Ovary (tissue), 3 donors: ENCODE measurements around the gene ZNF391.

Source experiments
- POLR2A ChIP-seq: fragments of 450-650 bp; IDR thresholded peaks from one replicate; pipeline ENCODE4 v1.6.1; 2017; ENCODE audit warnings: antibody characterized with exemption, mild to moderate bottlenecking, moderate library complexity
- TF ChIP-seq, protein P1 (sequence below), 3 donors: fragments of 450-650 bp in 2 of 3; fragments of 200-600 bp in 1 of 3; IDR thresholded peaks; one replicate each; pipeline versions ENCODE4 v1.5.1 to v1.8.0; 2016 to 2022; ENCODE audit warnings: antibody characterized with exemption in 3 of 3, mild to moderate bottlenecking in 1 of 3
- donor health status: DM: no; HTN: no; CAD: no.

DNA sequence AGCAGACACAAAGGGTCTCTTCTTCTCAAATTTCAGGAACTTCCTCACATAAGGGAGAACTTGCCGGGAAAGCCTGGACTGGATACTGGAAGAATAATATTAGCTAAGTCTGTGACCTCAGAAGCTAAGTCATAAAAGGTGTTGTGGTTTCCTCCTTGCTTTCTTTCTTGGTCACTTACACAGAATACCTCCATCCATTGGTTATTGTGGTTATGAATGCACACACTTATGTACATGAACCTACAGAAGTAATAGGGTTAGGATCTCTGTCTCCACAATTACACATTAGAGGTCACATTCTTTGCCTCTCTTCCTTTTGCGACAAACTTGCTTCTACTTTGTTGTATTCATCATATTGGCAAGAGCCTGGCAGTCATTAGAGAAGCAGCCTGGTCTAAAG is 40.4 kb downstream of the ZNF391 start:
- TF ChIP-seq, protein P1, sequence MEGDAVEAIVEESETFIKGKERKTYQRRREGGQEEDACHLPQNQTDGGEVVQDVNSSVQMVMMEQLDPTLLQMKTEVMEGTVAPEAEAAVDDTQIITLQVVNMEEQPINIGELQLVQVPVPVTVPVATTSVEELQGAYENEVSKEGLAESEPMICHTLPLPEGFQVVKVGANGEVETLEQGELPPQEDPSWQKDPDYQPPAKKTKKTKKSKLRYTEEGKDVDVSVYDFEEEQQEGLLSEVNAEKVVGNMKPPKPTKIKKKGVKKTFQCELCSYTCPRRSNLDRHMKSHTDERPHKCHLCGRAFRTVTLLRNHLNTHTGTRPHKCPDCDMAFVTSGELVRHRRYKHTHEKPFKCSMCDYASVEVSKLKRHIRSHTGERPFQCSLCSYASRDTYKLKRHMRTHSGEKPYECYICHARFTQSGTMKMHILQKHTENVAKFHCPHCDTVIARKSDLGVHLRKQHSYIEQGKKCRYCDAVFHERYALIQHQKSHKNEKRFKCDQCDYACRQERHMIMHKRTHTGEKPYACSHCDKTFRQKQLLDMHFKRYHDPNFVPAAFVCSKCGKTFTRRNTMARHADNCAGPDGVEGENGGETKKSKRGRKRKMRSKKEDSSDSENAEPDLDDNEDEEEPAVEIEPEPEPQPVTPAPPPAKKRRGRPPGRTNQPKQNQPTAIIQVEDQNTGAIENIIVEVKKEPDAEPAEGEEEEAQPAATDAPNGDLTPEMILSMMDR (IDR thresholded peaks at IDR 0.05) = no peak
- TF ChIP-seq POLR2A = no peak
